Measurements from ENCODE around the gene SOX8.

Gene SOX8

GRCh38 chr16:974611-975261 lies 6.8 kb upstream of the SOX8 start:
- no peak for DNase-seq

- no peak for DNase-seq
These were observed 6.3 kb upstream of the SOX8 start for GRCh38 chr16:975291-975690.

- DNase-seq, result no peak
These were observed 5.1 kb upstream of the SOX8 start for GRCh38 chr16:976389-976931.

- DNase-seq, result no peak
These were observed 4.4 kb upstream of the SOX8 start for GRCh38 chr16:977081-977701.

- DNase-seq, result no peak
These were observed 3.7 kb upstream of the SOX8 start for GRCh38 chr16:977896-978295.

- DNase-seq, result no peak
These were observed 3.2 kb upstream of the SOX8 start for GRCh38 chr16:978403-978802.

- DNase-seq, result no peak
These were observed 2.4 kb upstream of the SOX8 start for GRCh38 chr16:979147-979546.

GRCh38 chr16:979859-980594 lies 1.5 kb upstream of the SOX8 start:
- no peak for DNase-seq

- no peak for DNase-seq
These were observed 1.0 kb upstream of the SOX8 start for GRCh38 chr16:980595-980854.

GRCh38 chr16:982145-983043 lies 824 bp downstream of the SOX8 start:
- no peak for DNase-seq

- DNase-seq, result no peak
These were observed 1.8 kb downstream of the SOX8 start for GRCh38 chr16:983044-984030.

GRCh38 chr16:984121-984694 lies 2.6 kb downstream of the SOX8 start:
- no peak for DNase-seq

- DNase-seq, result no peak
These were observed 3.4 kb downstream of the SOX8 start for GRCh38 chr16:984736-985636.

GRCh38 chr16:985646-986400 lies 4.3 kb downstream of the SOX8 start:
- no peak for DNase-seq

GRCh38 chr16:986411-986810 lies 4.8 kb downstream of the SOX8 start:
- DNase-seq, result no peak

- DNase-seq, result no peak
These were observed 5.5 kb downstream of the SOX8 start for GRCh38 chr16:986925-987582.

- no peak for DNase-seq
These were observed 6.3 kb downstream of the SOX8 start for GRCh38 chr16:987906-988305.

- no peak for DNase-seq
These were observed 7.1 kb downstream of the SOX8 start for GRCh38 chr16:988471-989353.

All from activated CD4-positive, CD25-positive, alpha-beta regulatory T cell treated with anti-CD3 and anti-CD28 coated beads, Interleukin-2, amount 50 U/mL, for 72 hours (primary cell).